IMR-90 (cell line): Measurements from ENCODE around the gene MEGF10. TPM values are rescaled to one million over a fixed set of nuclear protein-coding genes. Genes with fewer than 3 reads are reported as not detected.

Experiments
- ATAC-seq: fragments of 200-7000 bp; cut with Tn5 transposase; 2 replicates; pipeline ENCODE4 v1.9.1; 2020; ENCODE audit warnings: low read depth, mild to moderate bottlenecking, moderate library complexity
- BruUV-seq: library from RNA; stranded (reverse); fragments of 400-500 nt; replicated peaks from 2 replicates; lab custom pipeline; 2021; lab: Mats Ljungman, UMichigan
- CTCF ChIA-PET: fragments of 300-600 bp; formaldehyde crosslinking; extraction: SDS; loops from one replicate; lab custom pipeline; 2021; ENCODE audit warnings: antibody characterized with exemption; lab: Yijun Ruan, JAX
- POLR2A ChIA-PET: fragments of 300-600 bp; sonication (Branson Sonifier 250); formaldehyde crosslinking; loops from one replicate; lab custom pipeline; 2022; ENCODE audit warnings: antibody characterized with exemption; ENCODE audit not compliant: unreplicated experiment; lab: Charles Lee
- DNase-seq: peaks from one replicate; pipeline ENCODE4 v3.0.0; 2013
- H2AFZ ChIP-seq: replicated peaks from 2 replicates; pipeline ENCODE3; 2013; ENCODE audit warnings: low read length, mild to moderate bottlenecking; ENCODE audit not compliant: poor library complexity
- H2AK5ac ChIP-seq: 2 replicates; pipeline ENCODE4 v1.6.1; 2013; ENCODE audit warnings: low read depth, low read length, inconsistent platforms
- H2AK9ac ChIP-seq: replicated peaks from 2 replicates; pipeline ENCODE3; 2013; ENCODE audit warnings: mild to moderate bottlenecking, low read depth, low read length, moderate library complexity; ENCODE audit not compliant: poor library complexity
- H2BK120ac ChIP-seq: 2 replicates; pipeline ENCODE4 v1.6.1; 2013; ENCODE audit warnings: low read depth, low read length, inconsistent platforms
- H2BK15ac ChIP-seq: 3 replicates; pipeline ENCODE4 v1.6.1; 2013; ENCODE audit warnings: low read depth, low read length, inconsistent platforms
- H2BK20ac ChIP-seq: 2 replicates; pipeline ENCODE4 v1.6.1; 2013; ENCODE audit warnings: low read depth, mild to moderate bottlenecking, inconsistent platforms, low read length, moderate library complexity
- H2BK5ac ChIP-seq: 2 replicates; pipeline ENCODE4 v1.6.1; 2013; ENCODE audit warnings: mild to moderate bottlenecking, low read depth, low read length, inconsistent platforms; ENCODE audit not compliant: poor library complexity, severe bottlenecking
- H3K14ac ChIP-seq: replicated peaks from 2 replicates; pipeline ENCODE4 v1.6.1; 2013; ENCODE audit warnings: low read depth, low read length, inconsistent platforms
- H3K18ac ChIP-seq: 2 replicates; pipeline ENCODE4 v1.6.1; 2013; ENCODE audit warnings: low read depth, low read length, control low read depth
- H3K23ac ChIP-seq: 2 replicates; pipeline ENCODE4 v1.6.1; 2013; ENCODE audit warnings: low read depth, low read length, inconsistent platforms
- H3K27ac ChIP-seq: 2 replicates; pipeline ENCODE4 v1.5.1; 2013; ENCODE audit warnings: mild to moderate bottlenecking, control low read depth, low read length; ENCODE audit not compliant: insufficient read depth
- H3K27me3 ChIP-seq: 2 replicates; pipeline ENCODE4 v1.6.1; 2013; ENCODE audit warnings: low read length; ENCODE audit not compliant: control insufficient read depth, insufficient read depth
- H3K36me3 ChIP-seq: 2 replicates; pipeline ENCODE4 v1.6.1; 2013; ENCODE audit warnings: low read length, mixed read lengths; ENCODE audit not compliant: control insufficient read depth, insufficient read depth
- H3K4ac ChIP-seq: 2 replicates; pipeline ENCODE4 v1.6.1; 2013; ENCODE audit warnings: low read depth, low read length, inconsistent platforms
- H3K4me1 ChIP-seq: 2 replicates; pipeline ENCODE4 v1.6.1; 2013; ENCODE audit warnings: low read length, mixed read lengths; ENCODE audit not compliant: control insufficient read depth, insufficient read depth
- H3K4me2 ChIP-seq: 2 replicates; pipeline ENCODE4 v1.6.1; 2013; ENCODE audit warnings: low read depth, mild to moderate bottlenecking, control low read depth, low read length, moderate library complexity
- H3K4me3 ChIP-seq: 2 replicates; pipeline ENCODE4 v1.5.1; 2013; ENCODE audit warnings: low read depth, mild to moderate bottlenecking, control low read depth, low read length, moderate library complexity; ENCODE audit not compliant: insufficient read depth
- H3K56ac ChIP-seq: 2 replicates; pipeline ENCODE4 v1.6.1; 2013; ENCODE audit warnings: low read length, inconsistent platforms; ENCODE audit not compliant: insufficient read depth; ENCODE audit errors: extremely low read depth
- H3K79me1 ChIP-seq, 2 experiments: 2 replicates each; pipeline ENCODE4 v1.6.1; 2013; ENCODE audit warnings: low read length in 2 of 2, inconsistent platforms in 1 of 2, low read depth in 1 of 2
- H3K9ac ChIP-seq: 2 replicates; pipeline ENCODE4 v1.6.1; 2013; ENCODE audit warnings: low read depth, low read length, control low read depth
- H3K9me1 ChIP-seq: 2 replicates; pipeline ENCODE4 v1.6.1; 2013; ENCODE audit warnings: low read length, inconsistent platforms; ENCODE audit not compliant: insufficient read depth
- H3K9me3 ChIP-seq: 2 replicates; pipeline ENCODE4 v1.6.1; 2013; ENCODE audit warnings: low read length; ENCODE audit not compliant: control insufficient read depth, insufficient read depth
- H4K20me1 ChIP-seq: 2 replicates; pipeline ENCODE4 v1.6.1; 2013; ENCODE audit warnings: low read length, inconsistent platforms; ENCODE audit not compliant: insufficient read depth
- H4K5ac ChIP-seq: 2 replicates; pipeline ENCODE4 v1.6.1; 2013; ENCODE audit warnings: mild to moderate bottlenecking, low read depth, low read length, control low read depth
- H4K8ac ChIP-seq, 2 experiments: 2 replicates each; pipeline ENCODE4 v1.6.1; 2013; ENCODE audit warnings: low read depth in 2 of 2, low read length in 2 of 2, control low read depth in 1 of 2, inconsistent platforms in 1 of 2
- H4K91ac ChIP-seq: 2 replicates; pipeline ENCODE4 v1.6.1; 2013; ENCODE audit warnings: low read depth, low read length, inconsistent platforms; ENCODE audit not compliant: insufficient read depth
- CTCF ChIP-seq: conservative IDR thresholded peaks from 2 replicates; pipeline ENCODE4 v1.5.1; 2012; ENCODE audit warnings: mild to moderate bottlenecking, low read depth, low read length, improper control_type of control experiment
- MAFK ChIP-seq: IDR thresholded peaks from 2 replicates; pipeline ENCODE4 v1.6.1; 2012; ENCODE audit warnings: low read depth, low read length, improper control_type of control experiment
- MAZ ChIP-seq: IDR thresholded peaks from 2 replicates; pipeline ENCODE4 v1.6.1; 2012; ENCODE audit warnings: low read depth, mild to moderate bottlenecking, low read length, improper control_type of control experiment, moderate library complexity, borderline replicate concordance
- RFX5 ChIP-seq: IDR thresholded peaks from 2 replicates; pipeline ENCODE4 v1.8.0; 2012; ENCODE audit warnings: low read depth, mild to moderate bottlenecking, low read length, moderate library complexity
- WGBS, 2 experiments: methylation state at CpG; one replicate each; pipeline versions ENCODE4 v1.1.5 to v1.1.7; 2013; ENCODE audit warnings: missing lambda C conversion rate in 2 of 2; ENCODE audit not compliant: insufficient read length in 1 of 2; ENCODE audit errors: extremely low coverage in 2 of 2; 5-methylcytosine and 5-hydroxymethylcytosine counted together
- dilution Hi-C: fragments of 300-500 bp; cut with HindIII; formaldehyde crosslinking; loops from one replicate; pipeline ENCODE4 v1.14.3; 2018; ENCODE audit warnings: low sequenced_read_pairs; ENCODE audit not compliant: unreplicated experiment
- in situ Hi-C: fragments of 300-500 bp; cut with MboI; formaldehyde crosslinking; loops from 3 replicates; pipeline ENCODE4 v1.14.3; 2019; ENCODE audit warnings: low sequenced_read_pairs, inconsistent platforms, mixed read lengths
- intact Hi-C: fragments of 100-400 bp; cut with micrococcal nuclease; formaldehyde crosslinking; loops from 2 replicates; pipeline ENCODE4 v1.10.0; 2022
- polyA plus RNA-seq, 3 experiments: library from polyadenylated mRNA; depleted of rRNA; stranded (reverse); fragments of >200 nt; gene quantifications; 2 replicates each; pipeline ENCODE4 v1.2.3, GENCODE V29; 2012; ENCODE audit warnings: low replicate concordance in 1 of 3
- total RNA-seq: library from RNA; depleted of rRNA; stranded (reverse); fragments of >200 nt; gene quantifications from 2 replicates; pipeline ENCODE4 v1.2.3, GENCODE V29; 2012

The MEGF10 gene
- total and polyA plus RNA-seq, 2 of the 4 experiments (the other 2 are of a cell fraction): not detected

- H2BK15ac ChIP-seq: no peak overlapping the region
- no peak overlapping the region for H4K5ac ChIP-seq
- ChIA-PET POLR2A (no interaction called here), CTCF (no interaction called here)
- no peak overlapping the region for H3K23ac ChIP-seq
- H2BK120ac ChIP-seq: no peak overlapping the region
- no peak overlapping the region for H4K8ac ChIP-seq
- no peaks in the 10 kb centered on the region for H3K79me1 ChIP-seq
- H3K4me3 ChIP-seq: no peak overlapping the region
- WGBS, 2 experiments: no CpG with 5 or more reads among the region's 2 CpGs
- no peaks in the 10 kb centered on the region for H3K4me1 ChIP-seq
- no peak overlapping the region for H3K18ac ChIP-seq
- no peak overlapping the region for H2AK5ac ChIP-seq
- no peak overlapping the region for H3K14ac ChIP-seq
- H3K9me1 ChIP-seq: no peaks in the 10 kb centered on the region
- intact Hi-C loops: no loop called here
- no peaks in the 10 kb centered on the region for H3K9me3 ChIP-seq
- H4K20me1 ChIP-seq: no peaks in the 10 kb centered on the region
- H3K27me3 ChIP-seq: peaks cover 4% of the 10 kb centered on the region; the same call in 1 of the 2 replicates
- dilution Hi-C loops: no loop called here
- H2BK20ac ChIP-seq: no peak overlapping the region
- H3K56ac ChIP-seq: no peak overlapping the region
- TF ChIP-seq MAFK (no peak), MAZ (no peak), CTCF (no peak), RFX5 (no peak)
- DNase-seq (no peak), ATAC-seq (no peak)
- H2AK9ac ChIP-seq: no peak overlapping the region
- in situ Hi-C loops: no loop called here
- H2AFZ ChIP-seq: no peak overlapping the region
- no TSS peak for BruUV-seq
- H2BK5ac ChIP-seq: no peak overlapping the region
- no peak overlapping the region for H4K91ac ChIP-seq
- no peak overlapping the region for H3K4me2 ChIP-seq
- no peak overlapping the region for H3K9ac ChIP-seq
- H3K36me3 ChIP-seq: no peaks in the 10 kb centered on the region
- no peak overlapping the region for H3K4ac ChIP-seq
- H3K27ac ChIP-seq: no peak overlapping the region
Measured at GRCh38 chr5:127275641-127276193, 14.9 kb upstream of the MEGF10 start.
